ENCODE data around the gene KRTAP20-3. TPM values are rescaled to one million over a fixed set of nuclear protein-coding genes. Genes with fewer than 3 reads are reported as not detected.

Gene KRTAP20-3
- total RNA-seq, 5 donors from 2014 or later (not counting 1 experiment from before 2014, with no cell fraction given) = not detected

DNA sequence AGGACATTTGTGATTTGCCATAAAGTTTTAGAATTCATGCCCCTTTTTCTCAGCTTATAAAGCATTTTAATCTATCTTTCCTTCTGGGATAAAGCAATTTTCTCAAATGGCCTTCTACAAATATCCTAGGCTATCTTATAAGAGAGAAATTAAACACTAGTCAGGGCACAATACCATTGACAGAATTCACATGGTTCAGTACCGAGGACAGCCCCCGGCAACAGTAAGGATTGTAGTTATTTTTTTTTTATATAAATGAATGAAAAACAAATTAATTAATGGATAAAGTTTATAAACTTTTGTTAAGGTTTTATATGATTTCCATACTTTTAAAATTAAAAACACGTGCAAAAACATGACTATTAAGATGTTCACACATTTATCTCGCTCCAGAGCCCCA lies 14.6 kb upstream of the KRTAP20-3 start:
- Mint-ChIP-seq H3K27ac (no peak overlapping the region), H3K27me3 (peaks cover 0 to 6% of the 10 kb centered on the region in 2 donors)
- POLR2A ChIA-PET = no interaction called here

DNA sequence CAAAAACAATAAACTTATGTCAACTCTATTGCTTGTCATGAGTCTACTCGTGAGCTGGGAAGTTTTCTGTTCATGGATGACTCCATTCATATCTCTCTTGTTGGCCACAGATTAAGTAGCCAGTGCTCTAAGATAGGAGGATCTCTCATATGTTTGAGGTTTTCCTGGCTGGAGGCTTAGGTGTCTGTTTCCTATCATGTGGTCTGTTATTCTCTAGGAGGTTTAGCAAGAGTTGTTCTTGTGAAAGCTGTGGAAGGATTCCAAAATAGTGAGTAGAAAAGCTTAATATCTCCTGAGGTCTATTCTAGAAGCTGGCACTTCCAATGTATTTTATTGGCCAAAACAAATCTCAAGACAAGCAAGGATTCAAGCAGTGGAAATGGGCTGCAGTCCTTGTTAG lies 13.5 kb upstream of the KRTAP20-3 start:
- Histone ChIP-seq H3K4me3 (ENCODE audit: control insufficient read depth in 1 of 2, extremely low read depth in 1 of 2, low read length in 1 of 2) (no peak overlapping the region), H3K9me3 (peaks cover 2% of the 10 kb centered on the region), H3K4me1 (ENCODE audit: control insufficient read depth in 1 of 2, extremely low read depth in 1 of 2, insufficient read depth in 2 of 2, low read length in 2 of 2) (no peaks in the 10 kb centered on the region), H3K27ac (ENCODE audit: low read length) (no peak overlapping the region), H3K36me3 (ENCODE audit: control insufficient read depth in 2 of 2, extremely low read depth in 1 of 2, insufficient read depth in 1 of 2, low read length in 1 of 2) (no peaks in the 10 kb centered on the region), H3K27me3 (replicated peaks in 1 of 2; ENCODE audit: control insufficient read depth in 2 of 2, extremely low read depth in 1 of 2, insufficient read depth in 2 of 2, low read length in 1 of 2) (no peaks in the 10 kb centered on the region)
- no peak for DNase-seq
- Mint-ChIP-seq H3K4me3 (no peak overlapping the region), H3K4me1 (no peaks in the 10 kb centered on the region), H3K36me3 (no peaks in the 10 kb centered on the region), H3K27me3 (peaks cover 0 to 6% of the 10 kb centered on the region in 2 donors), H3K27ac (no peak overlapping the region), H3K9me3 (peaks cover 0 to 3% (median 0%) of the 10 kb centered on the region in 3 donors)
- CTCF ChIA-PET = no interaction called here
- POLR2A ChIA-PET = no interaction called here
- no CpG with 5 or more reads among the region's 1 CpG for WGBS (ENCODE audit: insufficient coverage)
- ATAC-seq (replicated peaks in 1 of 4) = no peak

More for the DNA sequence above, 14.6 kb upstream of the KRTAP20-3 start:
- Histone ChIP-seq H3K4me3 (ENCODE audit: control insufficient read depth in 1 of 2, extremely low read depth in 1 of 2, low read length in 1 of 2) (no peak overlapping the region), H3K36me3 (ENCODE audit: control insufficient read depth in 2 of 2, extremely low read depth in 1 of 2, insufficient read depth in 1 of 2, low read length in 1 of 2) (no peaks in the 10 kb centered on the region), H3K27ac (ENCODE audit: low read length) (no peak overlapping the region), H3K4me1 (ENCODE audit: control insufficient read depth in 1 of 2, extremely low read depth in 1 of 2, insufficient read depth in 2 of 2, low read length in 2 of 2) (no peaks in the 10 kb centered on the region), H3K9me3 (peaks cover 2% of the 10 kb centered on the region), H3K27me3 (replicated peaks in 1 of 2; ENCODE audit: control insufficient read depth in 2 of 2, extremely low read depth in 1 of 2, insufficient read depth in 2 of 2, low read length in 1 of 2) (no peaks in the 10 kb centered on the region)
- no CpG with 5 or more reads among the region's 4 CpGs for WGBS (ENCODE audit: insufficient coverage)
- Mint-ChIP-seq H3K4me1 (no peaks in the 10 kb centered on the region), H3K9me3 (peaks cover 0 to 3% (median 0%) of the 10 kb centered on the region in 3 donors), H3K36me3 (no peaks in the 10 kb centered on the region), H3K4me3 (no peak overlapping the region)
- DNase-seq (no peak), ATAC-seq (replicated peaks in 1 of 4) (no peak)
- CTCF ChIA-PET = no interaction called here

DNA sequence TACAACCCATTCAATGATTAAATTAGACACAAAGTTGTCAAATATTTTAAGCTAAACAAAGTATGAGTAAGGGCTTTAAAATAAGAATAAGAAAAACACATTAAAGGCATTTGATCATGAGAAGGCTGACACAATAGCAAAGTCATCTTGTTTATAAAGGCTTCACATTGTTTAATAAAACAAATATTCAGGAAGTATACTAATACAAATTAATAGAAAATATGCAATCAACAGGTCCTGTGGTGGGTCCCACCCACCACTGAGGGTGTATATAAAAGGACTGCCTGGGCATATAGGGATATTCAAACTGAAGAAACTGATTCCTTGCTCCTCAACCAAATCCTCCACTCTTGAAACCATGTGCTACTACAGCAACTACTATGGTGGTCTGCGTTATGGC lies 7.8 kb upstream of the KRTAP20-3 start, which contains the start of gene KRTAP20-2:
Gene KRTAP20-2 (plus strand): TSS at position 301 of the 400 bp plus-strand sequence. CDS start 58 bp downstream, at position 359.
- 100% methylated on average over 1 of the region's 1 CpG for WGBS (ENCODE audit: insufficient coverage)

DNA sequence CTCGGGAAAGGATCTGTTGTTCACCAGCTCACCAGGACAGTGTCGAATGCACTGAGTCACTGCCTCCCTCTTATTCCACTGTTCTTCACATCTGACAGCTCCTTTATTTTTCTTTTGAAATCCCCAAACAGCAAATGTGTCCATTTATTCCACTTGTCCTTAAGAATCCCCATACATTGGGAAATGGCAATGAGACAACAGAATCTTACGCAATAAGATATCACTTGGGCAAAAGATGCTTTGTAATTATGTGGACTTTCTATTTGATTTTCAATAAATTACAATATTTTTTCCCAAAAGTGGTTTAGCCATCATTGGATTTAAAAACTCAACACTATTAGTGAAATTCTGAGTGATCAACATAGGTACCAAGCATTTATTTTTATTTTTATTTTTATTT lies 4.0 kb upstream of the KRTAP20-3 start:
- DNase-seq (no peak), ATAC-seq (replicated peaks in 1 of 4) (no peak)
- H3K36me3 Mint-ChIP-seq = no peaks in the 10 kb centered on the region
- ChIA-PET POLR2A (no interaction called here), CTCF (no interaction called here)
- Histone ChIP-seq H3K4me1 (ENCODE audit: control insufficient read depth in 1 of 2, extremely low read depth in 1 of 2, insufficient read depth in 2 of 2, low read length in 2 of 2) (no peaks in the 10 kb centered on the region), H3K27me3 (replicated peaks in 1 of 2; ENCODE audit: control insufficient read depth in 2 of 2, extremely low read depth in 1 of 2, insufficient read depth in 2 of 2, low read length in 1 of 2) (no peaks in the 10 kb centered on the region), H3K27ac (ENCODE audit: low read length) (no peak overlapping the region), H3K9me3 (no peaks in the 10 kb centered on the region), H3K36me3 (ENCODE audit: control insufficient read depth in 2 of 2, extremely low read depth in 1 of 2, insufficient read depth in 1 of 2, low read length in 1 of 2) (no peaks in the 10 kb centered on the region), H3K4me3 (ENCODE audit: control insufficient read depth in 1 of 2, extremely low read depth in 1 of 2, low read length in 1 of 2) (no peak overlapping the region)
- no peaks in the 10 kb centered on the region for H3K27me3 Mint-ChIP-seq
- H3K27ac Mint-ChIP-seq = no peak overlapping the region
- no CpG with 5 or more reads among the region's 3 CpGs for WGBS (ENCODE audit: insufficient coverage)
- peaks cover 0 to 3% (median 0%) of the 10 kb centered on the region in 3 donors for H3K9me3 Mint-ChIP-seq
- H3K4me1 Mint-ChIP-seq = no peaks in the 10 kb centered on the region
- no peak overlapping the region for H3K4me3 Mint-ChIP-seq

More for the DNA sequence above, 7.8 kb upstream of the KRTAP20-3 start, which contains the start of gene KRTAP20-2:
- Mint-ChIP-seq H3K27me3 (peaks cover 0 to 6% of the 10 kb centered on the region in 2 donors), H3K4me3 (no peak within 1 kb of the TSS), H3K27ac (no peak within 1 kb of the TSS), H3K36me3 (no peaks in the 10 kb centered on the region), H3K9me3 (no peaks in the 10 kb centered on the region), H3K4me1 (no peaks in the 10 kb centered on the region)
- Histone ChIP-seq H3K9me3 (no peaks in the 10 kb centered on the region), H3K36me3 (ENCODE audit: control insufficient read depth in 2 of 2, extremely low read depth in 1 of 2, insufficient read depth in 1 of 2, low read length in 1 of 2) (no peaks in the 10 kb centered on the region), H3K4me1 (ENCODE audit: control insufficient read depth in 1 of 2, extremely low read depth in 1 of 2, insufficient read depth in 2 of 2, low read length in 2 of 2) (no peaks in the 10 kb centered on the region), H3K4me3 (ENCODE audit: control insufficient read depth in 1 of 2, extremely low read depth in 1 of 2, low read length in 1 of 2) (no peak within 1 kb of the TSS), H3K27ac (ENCODE audit: low read length) (no peak within 1 kb of the TSS), H3K27me3 (replicated peaks in 1 of 2; ENCODE audit: control insufficient read depth in 2 of 2, extremely low read depth in 1 of 2, insufficient read depth in 2 of 2, low read length in 1 of 2) (no peaks in the 10 kb centered on the region)
- DNase-seq = no peak
- ATAC-seq (replicated peaks in 1 of 4) = no peak
- ChIA-PET POLR2A (no interaction called here), CTCF (no interaction called here)

DNA sequence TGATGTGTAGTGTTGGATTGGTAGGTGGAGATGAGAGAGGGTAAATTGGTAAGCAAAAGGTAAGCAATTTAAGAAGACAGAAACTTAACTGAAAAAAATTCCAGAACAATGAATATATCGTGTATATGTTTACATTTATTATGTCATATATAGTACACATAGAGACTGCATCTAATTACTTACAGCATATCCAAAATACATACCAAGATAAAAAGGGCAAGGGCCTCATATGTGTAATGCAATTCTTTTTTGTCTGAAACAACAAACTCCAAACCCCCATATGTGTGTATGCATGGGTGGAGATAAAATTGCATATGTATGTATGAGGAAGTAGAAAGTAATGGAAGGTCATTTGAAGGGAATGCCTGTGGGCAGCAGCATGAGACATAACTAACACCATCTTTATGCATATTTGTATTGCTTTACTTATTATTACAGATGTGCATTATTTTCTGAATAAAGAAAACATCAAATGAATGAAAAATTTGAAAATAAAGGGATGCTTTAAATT lies 4.3 kb downstream of the KRTAP20-3 start:
- Histone ChIP-seq H3K27me3 (replicated peaks in 1 of 2; ENCODE audit: control insufficient read depth in 2 of 2, extremely low read depth in 1 of 2, insufficient read depth in 2 of 2, low read length in 1 of 2) (no peaks in the 10 kb centered on the region), H3K9me3 (no peaks in the 10 kb centered on the region), H3K4me1 (ENCODE audit: control insufficient read depth in 1 of 2, extremely low read depth in 1 of 2, insufficient read depth in 2 of 2, low read length in 2 of 2) (no peaks in the 10 kb centered on the region), H3K27ac (ENCODE audit: low read length) (no peak overlapping the region), H3K4me3 (ENCODE audit: control insufficient read depth in 1 of 2, extremely low read depth in 1 of 2, low read length in 1 of 2) (no peak overlapping the region), H3K36me3 (ENCODE audit: control insufficient read depth in 2 of 2, extremely low read depth in 1 of 2, insufficient read depth in 1 of 2, low read length in 1 of 2) (no peaks in the 10 kb centered on the region)
- no CpG with 5 or more reads among the region's 1 CpG for WGBS (ENCODE audit: insufficient coverage)
- no peak for ATAC-seq (replicated peaks in 1 of 4)
- no peak overlapping the region for H3K27ac Mint-ChIP-seq
- H3K4me1 Mint-ChIP-seq = no peaks in the 10 kb centered on the region
- ChIA-PET POLR2A (no interaction called here), CTCF (interaction anchor here in 1 of 2 donors (0.7 kb wide), 1 partner anchor 1194 kb away, joined by 3 read pairs; no protein-coding TSS in a partner anchor)
- peaks cover 0 to 1% of the 10 kb centered on the region in 2 donors for H3K27me3 Mint-ChIP-seq
- H3K36me3 Mint-ChIP-seq = no peaks in the 10 kb centered on the region
- H3K9me3 Mint-ChIP-seq = peaks cover 0 to 3% (median 0%) of the 10 kb centered on the region in 3 donors
- DNase-seq = no peak
- no peak overlapping the region for H3K4me3 Mint-ChIP-seq

DNA sequence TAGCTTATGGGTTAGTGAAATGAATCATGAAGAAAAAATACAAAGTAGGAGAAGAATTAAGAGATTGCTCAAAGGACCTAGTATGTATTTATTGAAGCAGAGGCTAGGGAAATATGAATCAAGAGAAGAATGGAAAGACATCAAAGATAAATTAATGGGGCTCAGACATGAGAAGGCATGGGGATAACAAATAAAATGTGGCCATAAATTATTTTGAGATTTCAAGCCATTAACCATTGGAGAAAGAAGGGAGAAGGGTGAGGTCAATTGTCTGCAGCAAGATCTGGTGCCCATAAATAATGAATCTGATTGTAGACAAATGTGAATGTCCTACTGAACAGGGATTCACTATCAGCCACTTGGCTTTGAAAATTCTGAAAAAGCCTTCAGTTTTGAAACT lies 10.2 kb downstream of the KRTAP20-3 start:
- H3K27ac Mint-ChIP-seq = no peak overlapping the region
- no peaks in the 10 kb centered on the region for H3K9me3 Mint-ChIP-seq
- no peaks in the 10 kb centered on the region for H3K4me1 Mint-ChIP-seq
- Histone ChIP-seq H3K4me3 (ENCODE audit: control insufficient read depth in 1 of 2, extremely low read depth in 1 of 2, low read length in 1 of 2) (no peak overlapping the region), H3K36me3 (ENCODE audit: control insufficient read depth in 2 of 2, extremely low read depth in 1 of 2, insufficient read depth in 1 of 2, low read length in 1 of 2) (no peaks in the 10 kb centered on the region), H3K27me3 (replicated peaks in 1 of 2; ENCODE audit: control insufficient read depth in 2 of 2, extremely low read depth in 1 of 2, insufficient read depth in 2 of 2, low read length in 1 of 2) (no peaks in the 10 kb centered on the region), H3K4me1 (ENCODE audit: control insufficient read depth in 1 of 2, extremely low read depth in 1 of 2, insufficient read depth in 2 of 2, low read length in 2 of 2) (no peaks in the 10 kb centered on the region), H3K27ac (ENCODE audit: low read length) (no peak overlapping the region), H3K9me3 (no peaks in the 10 kb centered on the region)
- DNase-seq (no peak), ATAC-seq (replicated peaks in 1 of 4) (no peak)
- POLR2A ChIA-PET = no interaction called here
- peaks cover 0 to 1% of the 10 kb centered on the region in 2 donors for H3K27me3 Mint-ChIP-seq
- H3K4me3 Mint-ChIP-seq = no peak overlapping the region
- CTCF ChIA-PET = no interaction called here
- H3K36me3 Mint-ChIP-seq = no peaks in the 10 kb centered on the region

DNA sequence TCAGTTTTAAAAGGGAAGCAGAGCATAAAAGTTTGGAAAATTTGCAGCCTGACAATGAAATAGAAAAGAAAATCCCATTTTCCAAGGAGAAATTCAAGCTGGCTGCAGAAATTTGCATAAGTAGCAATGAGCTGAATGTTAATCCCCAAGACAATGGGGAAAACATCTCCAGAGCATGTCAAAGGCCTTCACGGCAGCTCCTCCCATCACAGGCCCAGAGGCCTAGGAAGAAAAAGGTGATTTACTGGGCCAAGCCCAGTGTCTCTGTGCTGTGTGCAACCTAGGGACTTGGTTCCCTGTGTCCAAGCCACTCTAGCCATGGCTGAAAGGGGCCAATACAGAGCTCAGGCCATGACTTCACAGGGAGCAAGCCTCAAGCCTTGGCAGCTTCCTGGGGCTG lies 26.1 kb downstream of the KRTAP20-3 start:
- Histone ChIP-seq H3K27ac (ENCODE audit: low read length) (no peak overlapping the region), H3K4me3 (ENCODE audit: control insufficient read depth in 1 of 2, extremely low read depth in 1 of 2, low read length in 1 of 2) (no peak overlapping the region), H3K9me3 (no peaks in the 10 kb centered on the region), H3K36me3 (ENCODE audit: control insufficient read depth in 2 of 2, extremely low read depth in 1 of 2, insufficient read depth in 1 of 2, low read length in 1 of 2) (no peaks in the 10 kb centered on the region), H3K27me3 (replicated peaks in 1 of 2; ENCODE audit: control insufficient read depth in 2 of 2, extremely low read depth in 1 of 2, insufficient read depth in 2 of 2, low read length in 1 of 2) (no peaks in the 10 kb centered on the region), H3K4me1 (ENCODE audit: control insufficient read depth in 1 of 2, extremely low read depth in 1 of 2, insufficient read depth in 2 of 2, low read length in 2 of 2) (no peaks in the 10 kb centered on the region)
- Mint-ChIP-seq H3K4me1 (no peaks in the 10 kb centered on the region), H3K27me3 (peaks cover 5 to 10% of the 10 kb centered on the region in 2 donors), H3K9me3 (peaks cover 0 to 7% (median 5%) of the 10 kb centered on the region in 3 donors), H3K36me3 (no peaks in the 10 kb centered on the region), H3K4me3 (no peak overlapping the region), H3K27ac (no peak overlapping the region)
- ChIA-PET CTCF (no interaction called here), POLR2A (no interaction called here)
- DNase-seq (no peak), ATAC-seq (replicated peaks in 1 of 4) (no peak)
- no CpG with 5 or more reads among the region's 1 CpG for WGBS (ENCODE audit: insufficient coverage)
